GM10266 (cell line): Measurements from ENCODE around the gene FANCL.
"Not testable (repeated sequence)": the region's sequence is repeated elsewhere in the genome, so short reads cannot be mapped to it uniquely, and the experiment has no call there.

Experiments
- DNase-seq: peaks from one replicate; pipeline ENCODE4 v3.0.0; 2012; ENCODE audit errors: extremely low spot score
- CTCF ChIP-seq: IDR thresholded peaks from 2 replicates; pipeline ENCODE4 v1.5.1; 2012; ENCODE audit warnings: mild to moderate bottlenecking, low read depth; ENCODE audit not compliant: control insufficient read depth, insufficient read depth; ENCODE audit errors: missing control alignments

Gene FANCL

GRCh38 chr2:58202404-58202803 is 38.7 kb downstream of the FANCL start:
- TF ChIP-seq CTCF, result no peak
- no peak for DNase-seq

- no peak for DNase-seq
- no peak for TF ChIP-seq CTCF
These were observed 43.2 kb downstream of the FANCL start for GRCh38 chr2:58197894-58198293.

- no peak for TF ChIP-seq CTCF
- no peak for DNase-seq
These were observed 45.5 kb downstream of the FANCL start for GRCh38 chr2:58195662-58196061.

GRCh38 chr2:58194458-58194857 is 46.7 kb downstream of the FANCL start:
- no peak for DNase-seq
- no peak for TF ChIP-seq CTCF

- DNase-seq, result not testable (repeated sequence)
These were observed 54.1 kb downstream of the FANCL start for GRCh38 chr2:58187022-58187421.

- TF ChIP-seq CTCF, result no peak
- no peak for DNase-seq
These were observed 54.6 kb downstream of the FANCL start for GRCh38 chr2:58186501-58186900.

- TF ChIP-seq CTCF, result no peak
- no peak for DNase-seq
These were observed 58.6 kb downstream of the FANCL start for GRCh38 chr2:58182527-58182926.

GRCh38 chr2:58180635-58181034 is 60.5 kb downstream of the FANCL start:
- no peak for DNase-seq
- no peak for TF ChIP-seq CTCF

GRCh38 chr2:58180175-58180574 is 61.0 kb downstream of the FANCL start:
- not testable (repeated sequence) for DNase-seq

GRCh38 chr2:58177187-58177586 is 63.9 kb downstream of the FANCL start:
- DNase-seq, result not testable (repeated sequence)

- DNase-seq, result not testable (repeated sequence)
These were observed 69.3 kb downstream of the FANCL start for GRCh38 chr2:58171831-58172230.

- DNase-seq, result not testable (repeated sequence)
These were observed 70.7 kb downstream of the FANCL start for GRCh38 chr2:58170334-58170933.
